Neuronal stem cell (in vitro differentiated cells): Measurements from ENCODE around the gene ART5.

Source experiments
- DNase-seq: peaks from one replicate; pipeline ENCODE4 v3.0.0-alpha.2; 2013; ENCODE audit warnings: low spot score
- H2AFZ ChIP-seq: one replicate; pipeline ENCODE4 v1.6.1; 2013; ENCODE audit warnings: mild to moderate bottlenecking, low read length, inconsistent platforms
- H2AK5ac ChIP-seq: 2 replicates; pipeline ENCODE4 v1.6.1; 2013; ENCODE audit warnings: low read depth, mild to moderate bottlenecking, inconsistent platforms, low read length, moderate library complexity, mixed read lengths
- H2BK120ac ChIP-seq: 2 replicates; pipeline ENCODE4 v1.6.1; 2013; ENCODE audit warnings: low read depth, mild to moderate bottlenecking, inconsistent platforms, low read length, moderate library complexity, mixed read lengths
- H2BK12ac ChIP-seq: one replicate; pipeline ENCODE4 v1.6.1; 2013; ENCODE audit warnings: low read length, inconsistent platforms
- H2BK15ac ChIP-seq: 2 replicates; pipeline ENCODE4 v1.6.1; 2013; ENCODE audit warnings: mild to moderate bottlenecking, low read length, inconsistent platforms, mixed read lengths
- H2BK5ac ChIP-seq: one replicate; pipeline ENCODE4 v1.6.1; 2013; ENCODE audit warnings: inconsistent platforms, mild to moderate bottlenecking, low read length, moderate library complexity
- H3K14ac ChIP-seq: one replicate; pipeline ENCODE4 v1.6.1; 2013; ENCODE audit warnings: low read length, inconsistent platforms
- H3K18ac ChIP-seq: 2 replicates; pipeline ENCODE4 v1.6.1; 2013; ENCODE audit warnings: low read length, inconsistent platforms
- H3K23ac ChIP-seq: 2 replicates; pipeline ENCODE4 v1.6.1; 2013; ENCODE audit warnings: low read depth, mild to moderate bottlenecking, mixed read lengths, low read length, inconsistent platforms; ENCODE audit not compliant: poor library complexity
- H3K27ac ChIP-seq: replicated peaks from 3 replicates; pipeline ENCODE4 v1.5.1; 2013; ENCODE audit warnings: low read length, inconsistent platforms
- H3K27me3 ChIP-seq, 3 experiments: 2 replicates each; pipeline ENCODE4 v1.6.1; 2013; ENCODE audit warnings: low read length in 3 of 3, mild to moderate bottlenecking in 2 of 3, inconsistent platforms in 1 of 3, low read depth in 1 of 3, mixed read lengths in 1 of 3, moderate library complexity in 1 of 3; ENCODE audit not compliant: control insufficient read depth in 3 of 3, insufficient read depth in 3 of 3
- H3K36me3 ChIP-seq, 2 donors: replicated peaks in 1 of 2; 2 replicates each; pipeline ENCODE4 v1.6.1; 2013; ENCODE audit warnings: low read length in 2 of 2; ENCODE audit not compliant: control insufficient read depth in 2 of 2, insufficient read depth in 2 of 2
- H3K4ac ChIP-seq: 2 replicates; pipeline ENCODE4 v1.6.1; 2013; ENCODE audit warnings: inconsistent platforms, mild to moderate bottlenecking, low read length, moderate library complexity
- H3K4me1 ChIP-seq, 2 donors: 1 replicate in 1 of 2; 2 replicates in 1 of 2; pipeline ENCODE4 v1.6.1; 2013; ENCODE audit warnings: low read length in 2 of 2, low read depth in 1 of 2; ENCODE audit not compliant: control insufficient read depth in 2 of 2, insufficient read depth in 1 of 2
- H3K4me2 ChIP-seq: one replicate; pipeline ENCODE4 v1.6.1; 2013; ENCODE audit warnings: mild to moderate bottlenecking, low read length, inconsistent platforms; ENCODE audit not compliant: insufficient read depth, poor library complexity, severe bottlenecking
- H3K4me3 ChIP-seq, 2 donors: 2 replicates each; pipeline ENCODE4 v1.5.1; 2013; ENCODE audit warnings: low read length in 2 of 2, mild to moderate bottlenecking in 2 of 2, inconsistent platforms in 1 of 2, moderate library complexity in 1 of 2
- H3K79me1 ChIP-seq: one replicate; pipeline ENCODE4 v1.6.1; 2013; ENCODE audit warnings: low read depth, mild to moderate bottlenecking, inconsistent platforms, low read length, moderate library complexity
- H3K9ac ChIP-seq: one replicate; pipeline ENCODE4 v1.6.1; 2013; ENCODE audit warnings: mild to moderate bottlenecking, low read depth, low read length, inconsistent platforms; ENCODE audit not compliant: poor library complexity
- H3K9me3 ChIP-seq, 2 donors: replicated peaks in 1 of 2; 2 replicates each; pipeline versions ENCODE3 to v1.6.1; 2013; ENCODE audit warnings: low read length in 2 of 2, mild to moderate bottlenecking in 2 of 2, inconsistent platforms in 1 of 2, low read depth in 1 of 2, mixed read lengths in 1 of 2, moderate library complexity in 1 of 2; ENCODE audit not compliant: control insufficient read depth in 2 of 2, insufficient read depth in 1 of 2
- H4K8ac ChIP-seq: one replicate; pipeline ENCODE4 v1.6.1; 2013; ENCODE audit warnings: low read depth, mild to moderate bottlenecking, inconsistent platforms, low read length, moderate library complexity
- H4K91ac ChIP-seq: one replicate; pipeline ENCODE4 v1.6.1; 2013; ENCODE audit warnings: low read length, low read depth, mild to moderate bottlenecking, inconsistent platforms; ENCODE audit not compliant: poor library complexity
- WGBS, 2 donors: extraction: QIAGEN DNeasy Blood & Tissue Kit; methylation state at CpG; one replicate each; pipeline ENCODE4 v1.1.7; 2013; ENCODE audit warnings: missing lambda C conversion rate in 2 of 2, mixed read lengths in 1 of 2; ENCODE audit not compliant: insufficient read length in 2 of 2, insufficient replicate concordance in 1 of 2; ENCODE audit errors: extremely low coverage in 2 of 2; 5-methylcytosine and 5-hydroxymethylcytosine counted together

The ART5 gene

DNA sequence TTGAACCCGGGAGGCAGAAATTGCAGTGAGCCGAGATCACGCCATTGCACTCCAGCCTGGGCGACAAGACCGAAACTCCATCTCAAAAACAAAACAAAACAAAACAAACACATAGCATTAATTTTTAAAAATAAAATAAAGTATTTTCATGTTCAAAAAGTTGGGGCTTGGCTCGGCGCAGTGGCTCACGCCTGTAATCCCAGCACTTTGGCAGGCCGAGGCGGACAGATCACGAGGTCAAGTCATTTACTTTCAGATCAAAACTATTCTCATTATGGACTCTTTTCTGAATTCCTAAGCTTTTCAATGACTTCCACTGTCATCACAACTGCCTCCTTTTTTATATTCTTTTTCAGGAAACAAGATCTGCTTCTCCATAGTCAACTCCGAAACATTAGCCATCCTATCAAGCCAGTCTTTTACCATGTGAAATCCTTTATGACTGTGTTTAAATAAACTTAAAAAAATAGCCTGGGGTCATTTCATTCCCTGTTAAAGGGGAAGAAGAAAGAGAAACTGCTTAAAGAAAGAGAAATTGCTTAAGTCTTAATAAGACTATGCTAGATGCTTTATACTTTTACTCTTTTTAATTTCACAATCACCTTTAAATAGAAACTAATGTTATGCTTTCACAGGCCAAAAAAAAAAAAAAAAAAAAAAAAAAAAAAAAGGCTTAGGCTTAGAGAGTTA is 42.5 kb upstream of the ART5 start:
- no CpG with 5 or more reads among the region's 12 CpGs for WGBS, 2 donors
- Histone ChIP-seq H2BK5ac (no peak overlapping the region), H3K36me3 (peaks cover 41 to 91% of the 10 kb centered on the region in 2 donors), H3K9me3 (no peaks in the 10 kb centered on the region), H3K23ac (no peak overlapping the region), H4K91ac (no peak overlapping the region), H3K9ac (no peak overlapping the region), H3K27ac (no peak overlapping the region), H2AK5ac (no peak overlapping the region), H3K4ac (no peak overlapping the region), H3K27me3 (no peaks in the 10 kb centered on the region), H3K18ac (no peak overlapping the region), H2BK120ac (no peak overlapping the region), H4K8ac (no peak overlapping the region), H3K4me1 (no peaks in the 10 kb centered on the region), H2BK12ac (no peak overlapping the region), H2BK15ac (no peak overlapping the region), H3K4me2 (no peak overlapping the region), H3K4me3 (no peak overlapping the region), H3K79me1 (no peaks in the 10 kb centered on the region), H2AFZ (no peak overlapping the region), H3K14ac (no peak overlapping the region)
- DNase-seq = no peak

DNA sequence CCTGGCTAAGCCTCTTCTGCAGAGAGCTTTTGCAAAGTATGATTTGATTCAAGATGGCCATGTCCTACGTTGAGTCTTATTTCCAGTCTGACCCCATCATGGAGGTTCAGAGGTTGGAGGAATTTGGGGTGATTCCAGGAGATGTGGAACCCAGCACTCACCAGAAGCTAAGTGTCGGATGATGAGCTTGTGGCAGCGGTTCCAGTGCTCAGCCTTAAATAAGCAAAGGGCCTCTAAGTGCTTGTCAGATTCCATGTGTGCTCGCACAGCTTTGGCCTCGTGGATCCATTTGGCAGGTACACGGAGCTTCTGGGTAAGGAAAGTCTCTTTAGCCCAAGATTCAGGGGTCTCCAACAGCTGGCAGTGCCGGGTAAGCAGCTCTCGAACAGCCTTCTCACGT is 41.2 kb upstream of the ART5 start:
- Histone ChIP-seq H3K14ac (no peak overlapping the region), H3K23ac (no peak overlapping the region), H3K9me3 (no peaks in the 10 kb centered on the region), H3K79me1 (no peaks in the 10 kb centered on the region), H4K8ac (no peak overlapping the region), H3K27ac (no peak overlapping the region), H3K4ac (no peak overlapping the region), H2BK15ac (no peak overlapping the region), H3K36me3 (peaks cover 44 to 98% of the 10 kb centered on the region in 2 donors), H3K9ac (no peak overlapping the region), H3K4me1 (no peaks in the 10 kb centered on the region), H2BK120ac (no peak overlapping the region), H3K18ac (no peak overlapping the region), H2BK5ac (no peak overlapping the region), H2AK5ac (no peak overlapping the region), H3K27me3 (no peaks in the 10 kb centered on the region), H3K4me2 (no peak overlapping the region), H3K4me3 (no peak overlapping the region), H4K91ac (no peak overlapping the region), H2BK12ac (no peak overlapping the region), H2AFZ (no peak overlapping the region)
- DNase-seq = no peak
- WGBS, 2 donors = no CpG with 5 or more reads among the region's 9 CpGs

DNA sequence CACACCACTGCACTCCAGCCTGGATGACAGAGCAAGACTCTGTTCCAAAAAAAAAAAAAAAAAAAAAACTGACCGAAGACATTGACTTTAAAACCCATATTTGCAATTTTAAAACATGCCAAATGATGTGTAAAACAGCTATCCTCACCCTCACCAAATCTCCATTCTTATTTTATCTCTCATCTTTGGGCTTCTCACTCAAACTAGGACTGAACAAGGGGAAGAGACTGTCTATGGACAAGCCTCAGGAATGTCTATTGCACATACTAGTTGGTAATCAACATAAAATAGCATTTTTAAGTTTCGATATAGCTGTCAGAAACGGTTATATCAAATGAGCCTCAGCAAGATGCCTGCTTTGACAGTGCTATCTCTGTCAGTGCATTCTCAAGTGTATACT is 37.3 kb upstream of the ART5 start:
- no peak overlapping the region for H2BK120ac ChIP-seq
- H3K23ac ChIP-seq = no peak overlapping the region
- no peak overlapping the region for H3K14ac ChIP-seq
- no peak overlapping the region for H3K4me2 ChIP-seq
- H2AK5ac ChIP-seq = no peak overlapping the region
- no peak overlapping the region for H2BK12ac ChIP-seq
- no peak overlapping the region for H2BK5ac ChIP-seq
- no peak overlapping the region for H3K4ac ChIP-seq
- H3K9me3 ChIP-seq = no peaks in the 10 kb centered on the region
- no peak for DNase-seq
- no peak overlapping the region for H3K9ac ChIP-seq
- H4K91ac ChIP-seq = no peak overlapping the region
- no peaks in the 10 kb centered on the region for H3K4me1 ChIP-seq
- no peak overlapping the region for H3K27ac ChIP-seq
- no peak overlapping the region for H2AFZ ChIP-seq
- H3K18ac ChIP-seq = no peak overlapping the region
- no peak overlapping the region for H2BK15ac ChIP-seq
- no peak overlapping the region for H4K8ac ChIP-seq
- H3K79me1 ChIP-seq = no peaks in the 10 kb centered on the region
- WGBS, 2 donors = no CpG with 5 or more reads among the region's 3 CpGs
- no peak overlapping the region for H3K4me3 ChIP-seq
- H3K27me3 ChIP-seq = no peaks in the 10 kb centered on the region
- peaks cover 55 to 98% of the 10 kb centered on the region in 2 donors for H3K36me3 ChIP-seq

DNA sequence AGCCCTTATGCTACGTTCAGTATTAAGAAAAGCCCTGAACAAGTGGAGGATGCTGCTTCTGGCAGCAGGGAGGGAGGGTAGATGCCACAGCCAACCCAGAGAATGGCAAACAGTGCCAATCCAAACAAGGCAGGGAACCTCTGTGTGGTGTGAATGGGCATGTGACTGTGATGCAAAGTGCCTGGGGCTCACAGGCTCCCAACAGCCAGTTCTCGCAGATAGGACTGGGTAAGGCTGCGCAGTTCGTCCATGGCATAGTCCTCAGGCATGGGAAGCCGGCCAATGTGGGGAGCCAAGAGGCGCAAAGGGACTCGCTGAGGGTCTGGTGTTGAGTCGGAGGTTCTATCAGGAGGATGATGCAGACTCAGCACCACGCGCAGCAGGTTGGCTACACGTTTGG is 34.2 kb upstream of the ART5 start:
- Histone ChIP-seq H2BK15ac (no peak overlapping the region), H2AK5ac (no peak overlapping the region), H2BK5ac (no peak overlapping the region), H3K4ac (no peak overlapping the region), H3K14ac (no peak overlapping the region), H3K9ac (peak overlapping the region; percentile 61), H2BK12ac (no peak overlapping the region), H3K9me3 (no peaks in the 10 kb centered on the region), H2AFZ (no peak overlapping the region), H3K27me3 (no peaks in the 10 kb centered on the region), H3K23ac (peak overlapping the region; percentile 28), H3K18ac (no peak overlapping the region), H2BK120ac (no peak overlapping the region), H3K79me1 (no peaks in the 10 kb centered on the region), H3K4me1 (peaks cover 0 to 6% of the 10 kb centered on the region in 2 donors), H3K36me3 (peaks cover 49 to 100% of the 10 kb centered on the region in 2 donors), H3K4me3 (no peak overlapping the region), H3K27ac (no peak overlapping the region), H4K8ac (no peak overlapping the region), H4K91ac (no peak overlapping the region), H3K4me2 (no peak overlapping the region)
- WGBS, 2 donors = no CpG with 5 or more reads among the region's 11 CpGs
- DNase-seq = no peak
